ENCODE results near the gene TACO1.

TACO1 gene

GRCh38 chr17:63600569-63601438 is at the start of gene TACO1:
Gene TACO1 (plus strand): TSS chr17:63600895. CDS start chr17:63601084, 189 bp downstream.
- peak; percentile 79 for DNase-seq

DNA sequence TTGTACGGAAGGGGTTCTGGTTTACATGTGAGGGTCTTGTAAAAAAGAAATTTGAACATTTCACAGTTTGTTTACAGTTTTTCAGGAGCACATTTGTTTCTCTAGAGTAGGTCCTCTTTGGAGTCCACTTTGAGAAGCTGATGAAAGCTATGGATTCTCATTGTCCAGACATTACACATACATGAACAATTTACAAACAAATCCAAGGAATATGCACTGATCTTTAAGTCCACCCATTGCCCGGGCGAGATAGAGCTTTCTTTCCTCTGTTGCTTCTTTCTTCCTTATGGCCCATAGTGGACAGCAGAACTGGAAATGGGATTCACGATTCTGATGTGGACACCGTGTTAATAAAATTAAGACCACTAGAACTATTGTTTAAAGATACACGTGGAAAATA is 48.5 kb upstream of the TACO1 start:
- no peak for DNase-seq

DNA sequence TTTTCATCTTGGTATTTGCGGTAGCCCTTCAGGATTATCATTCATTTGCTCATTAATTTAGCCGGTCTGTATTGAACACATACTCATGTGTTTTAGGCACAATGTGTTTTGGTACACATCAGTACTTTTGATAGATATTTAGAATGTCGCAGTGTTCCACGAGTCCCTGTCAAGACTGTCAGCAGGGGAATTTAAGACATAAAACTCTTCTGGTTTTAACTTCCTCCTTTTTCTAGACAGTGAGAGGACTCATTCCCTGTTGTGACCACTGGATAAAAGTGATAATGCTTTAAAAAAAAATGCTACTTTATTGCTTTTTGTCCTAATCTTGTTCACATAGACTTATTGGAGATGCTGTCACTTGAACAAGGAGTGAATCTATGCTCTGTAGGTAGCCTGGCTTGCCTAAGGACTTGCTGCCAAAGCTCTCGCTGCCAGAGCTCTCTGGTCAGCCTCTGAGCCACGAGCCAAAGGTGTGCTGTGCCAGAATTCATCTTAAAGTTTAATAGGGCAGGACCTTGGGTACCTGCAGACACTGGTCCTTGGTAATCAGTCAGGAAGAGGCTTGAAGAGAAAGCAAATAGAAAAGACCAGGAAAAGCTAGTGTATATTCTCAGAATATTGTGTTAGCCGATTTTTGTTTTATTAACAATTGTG is 45.1 kb upstream of the TACO1 start:
- no peak for DNase-seq

GRCh38 chr17:63557416-63557815 is 43.3 kb upstream of the TACO1 start:
- DNase-seq = no peak

DNA sequence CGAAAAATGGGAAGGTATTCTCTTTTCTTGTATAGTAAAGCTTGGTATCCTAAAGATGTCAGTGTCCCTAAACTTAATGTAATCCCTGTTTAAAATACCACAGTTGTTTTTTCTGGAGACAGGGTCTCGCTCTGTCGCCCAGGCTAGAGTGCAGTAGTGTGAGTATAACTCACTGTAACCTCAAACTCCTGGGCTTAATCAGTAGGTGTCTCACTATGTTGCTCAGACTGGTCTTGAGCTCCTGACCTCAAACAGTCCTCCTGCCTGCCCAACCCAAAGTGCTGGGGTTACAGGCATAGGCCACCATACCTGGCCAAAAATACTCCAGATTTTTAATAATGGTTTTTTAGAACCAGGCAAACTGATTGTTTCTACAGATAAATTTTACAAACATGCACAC is 42.3 kb upstream of the TACO1 start:
- DNase-seq = no peak

GRCh38 chr17:63561819-63562218 is 38.9 kb upstream of the TACO1 start:
- DNase-seq = no peak

DNA sequence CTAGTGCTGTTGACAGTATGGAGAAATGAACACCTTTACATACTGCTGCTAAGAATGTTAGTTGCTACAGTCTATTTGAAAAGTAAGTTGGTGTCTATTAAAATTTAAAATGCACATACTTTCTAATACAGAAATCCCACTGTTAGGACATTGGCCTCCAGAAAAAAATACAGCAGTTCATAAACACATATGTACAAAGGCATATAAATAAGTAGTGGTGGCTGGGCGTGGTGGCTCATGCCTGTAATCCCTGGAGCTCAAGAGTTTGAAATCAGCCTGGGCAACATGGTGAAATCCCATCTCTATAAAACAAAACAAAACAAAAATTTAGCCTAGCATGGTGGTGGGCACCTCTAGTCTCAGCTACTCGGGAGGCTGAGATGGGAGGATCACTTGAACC is 37.4 kb upstream of the TACO1 start:
- DNase-seq = no peak

DNA sequence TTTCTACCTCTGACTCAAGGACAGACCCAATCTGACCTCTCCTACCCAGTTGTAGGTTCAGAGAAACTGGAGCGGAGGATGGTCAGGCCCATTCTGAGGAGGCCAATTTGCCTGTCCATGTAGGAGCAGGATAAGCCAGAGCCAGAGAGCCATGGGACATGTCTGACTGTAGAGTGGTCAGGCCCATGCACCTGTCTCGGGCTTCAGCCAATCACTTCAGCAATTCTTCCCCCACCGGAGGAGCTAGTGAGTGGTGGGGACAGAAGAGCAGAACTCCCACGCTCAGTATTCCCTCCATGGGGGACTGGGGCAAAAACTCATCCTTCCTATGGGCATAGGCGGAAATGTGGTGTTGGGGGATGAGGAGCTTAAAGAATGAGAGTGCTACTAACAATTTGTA is 36.1 kb upstream of the TACO1 start:
- no peak for DNase-seq

GRCh38 chr17:63567229-63567628 is 33.5 kb upstream of the TACO1 start:
- DNase-seq = no peak

DNA sequence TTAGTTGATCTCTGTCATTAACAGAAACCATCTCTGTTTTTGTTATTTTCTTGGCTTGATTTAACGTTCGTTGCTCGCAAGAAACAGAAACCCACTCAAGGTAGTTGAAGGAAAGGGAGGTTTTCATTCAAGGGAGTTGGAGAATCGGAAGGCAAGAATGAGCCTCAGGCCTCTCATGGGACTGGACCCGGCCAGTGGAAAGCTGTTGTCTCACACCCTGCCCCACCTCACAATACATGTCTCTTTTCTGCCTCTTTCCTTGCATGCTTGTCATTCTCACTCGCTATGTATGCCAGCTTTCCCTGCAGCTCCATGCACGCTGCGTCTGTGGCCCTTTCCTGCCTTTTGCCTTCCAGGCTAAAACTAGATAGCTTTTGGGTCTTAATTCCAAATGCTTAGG is 32.1 kb upstream of the TACO1 start:
- no peak for DNase-seq

GRCh38 chr17:63571632-63572310 is 28.9 kb upstream of the TACO1 start:
- DNase-seq = no peak

GRCh38 chr17:63573634-63574033 is 27.1 kb upstream of the TACO1 start:
- DNase-seq = no peak

- DNase-seq = no peak
Observed at GRCh38 chr17:63578027-63578768, 22.5 kb upstream of the TACO1 start.

DNA sequence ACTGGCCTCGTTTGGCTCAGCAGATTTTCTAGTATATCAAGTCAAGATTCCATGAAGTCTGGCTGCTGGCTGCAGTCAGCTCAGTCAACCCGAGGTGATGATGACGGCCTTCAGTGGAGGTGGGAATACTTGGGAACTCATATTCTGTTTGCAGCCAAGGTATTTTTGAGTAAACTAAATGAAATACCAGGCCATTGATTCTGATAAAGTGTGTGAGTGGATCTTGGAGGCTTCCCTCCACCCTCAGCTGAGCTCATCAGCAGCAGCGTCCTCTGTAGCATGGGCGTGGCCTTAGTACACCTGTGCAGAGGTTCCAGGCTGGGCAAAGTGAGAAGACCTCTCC is 22.0 kb upstream of the TACO1 start:
- DNase-seq = no peak

DNA sequence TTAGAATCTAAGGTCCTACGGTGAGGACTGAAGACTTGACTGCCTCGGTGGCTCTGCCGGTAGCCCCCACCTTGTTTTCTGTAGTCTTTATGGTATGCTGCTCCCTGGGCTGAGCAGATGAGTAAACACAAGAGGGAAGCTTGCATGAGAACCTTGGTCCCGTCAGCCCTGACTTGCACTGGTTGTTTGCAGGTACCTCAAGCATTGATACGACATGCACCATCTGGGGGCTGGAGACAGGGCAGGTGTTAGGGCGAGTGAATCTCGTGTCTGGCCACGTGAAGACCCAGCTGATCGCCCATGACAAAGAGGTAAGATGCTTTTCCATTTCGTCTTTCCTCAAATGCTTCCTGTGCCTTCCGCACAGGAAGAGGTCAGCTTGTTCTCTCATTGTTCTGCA is 21.1 kb upstream of the TACO1 start:
- DNase-seq = no peak

GRCh38 chr17:63587770-63588169 is 12.9 kb upstream of the TACO1 start:
- DNase-seq = no peak

GRCh38 chr17:63588797-63589196 is 11.9 kb upstream of the TACO1 start:
- DNase-seq = no peak

DNA sequence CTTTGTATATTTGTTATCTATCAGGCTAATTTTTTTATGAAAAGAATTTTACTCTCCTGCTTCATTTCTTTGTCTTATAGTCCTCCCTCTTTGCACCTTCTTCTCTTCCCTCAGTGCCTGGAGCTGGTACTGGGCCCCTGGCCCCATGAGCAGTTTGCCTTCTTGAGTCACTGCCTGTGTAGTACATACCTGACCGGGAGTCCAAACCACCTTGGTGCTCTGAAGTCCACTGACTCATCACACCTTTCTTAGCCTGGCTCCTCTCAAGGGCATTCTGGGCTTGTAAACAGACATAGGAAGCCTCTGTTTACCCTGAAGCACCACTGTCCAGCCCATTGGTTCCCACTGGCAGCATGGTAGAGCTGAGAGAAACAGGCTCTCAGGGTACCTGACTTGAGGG is 11.0 kb upstream of the TACO1 start:
- no peak for DNase-seq

DNA sequence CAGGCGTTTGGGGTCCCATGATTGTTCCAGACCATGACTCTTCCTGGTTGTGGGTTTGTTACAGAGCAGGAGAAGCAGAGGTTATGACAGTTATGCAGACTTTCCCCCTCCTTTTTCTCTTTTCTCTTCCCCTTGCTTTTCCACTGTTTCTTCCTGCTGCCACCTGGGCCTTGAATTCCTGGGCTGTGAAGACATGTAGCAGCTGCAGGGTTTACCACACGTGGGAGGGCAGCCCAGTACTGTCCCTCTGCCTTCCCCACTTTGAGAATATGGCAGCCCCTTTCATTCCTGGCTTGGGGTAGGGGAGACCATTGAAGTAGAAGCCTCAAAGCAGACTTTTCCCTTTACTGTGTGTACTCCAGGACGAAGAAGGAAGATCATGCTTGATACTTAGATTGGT is 7.9 kb upstream of the TACO1 start:
- no peak for DNase-seq

GRCh38 chr17:63595132-63595531 is 5.6 kb upstream of the TACO1 start:
- no peak for DNase-seq

DNA sequence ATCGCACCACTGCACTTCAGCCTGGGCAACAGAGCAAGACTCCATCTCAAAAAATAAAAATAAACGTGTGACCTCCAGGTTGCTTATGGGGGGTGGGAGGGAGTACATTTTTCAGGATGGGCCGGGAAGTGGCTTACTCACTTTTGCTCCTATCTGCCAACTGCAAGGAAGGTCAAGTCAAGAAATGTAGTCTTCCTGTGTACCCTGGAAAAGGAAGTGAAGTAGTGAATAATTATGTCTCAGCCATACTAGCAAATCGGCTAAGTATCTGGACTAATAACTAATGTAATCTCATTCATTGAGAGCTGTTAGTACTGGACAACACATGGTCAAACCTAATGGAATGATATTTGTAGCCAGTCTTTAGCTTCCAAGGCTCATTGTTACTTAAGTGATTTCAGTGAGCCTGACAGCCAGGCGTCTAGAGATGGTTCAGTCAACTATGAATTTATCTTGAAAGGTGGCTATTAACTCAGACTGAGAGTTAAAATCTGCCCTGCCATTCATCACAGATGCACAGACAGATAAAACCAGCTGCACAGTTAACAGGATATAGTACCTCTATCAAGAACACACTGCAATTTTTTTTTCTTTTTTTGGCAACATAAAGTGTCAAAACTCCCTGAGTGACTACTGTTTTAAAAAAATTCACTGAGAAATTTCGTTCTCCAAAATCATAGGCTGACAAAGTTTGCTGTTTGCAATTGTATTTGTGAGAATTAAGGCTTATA is 3.7 kb upstream of the TACO1 start:
- DNase-seq = no peak

- no peak for DNase-seq
Observed at GRCh38 chr17:63598281-63598680, 2.4 kb upstream of the TACO1 start.

Data from NCI-H345 (cell line).